Right lobe of liver (tissue), 6 donors: ENCODE measurements around the gene KDM4B. TPM values are rescaled to one million over a fixed set of nuclear protein-coding genes. Genes with fewer than 3 reads are reported as not detected.

ENCODE experiments used
- ATAC-seq, 4 donors: fragments of 200-7000 bp; cut with Tn5 transposase; one replicate each; pipeline ENCODE4 v1.9.1; 2020; ENCODE audit warnings: mild to moderate bottlenecking in 4 of 4, moderate library complexity in 4 of 4
- DNase-seq, 3 donors: peaks; one replicate each; pipeline ENCODE4 v3.0.0-alpha.2; 2020
- H3K27ac ChIP-seq, 3 donors: fragments of 200-600 bp; one replicate each; pipeline ENCODE4 v1.8.0; 2022
- H3K27me3 ChIP-seq, 2 donors: fragments of 200-600 bp; one replicate each; pipeline ENCODE4 v1.8.0; 2022
- H3K36me3 ChIP-seq, 4 donors: fragments of 200-600 bp; sonication (generic) in 1 of 4; one replicate each; pipeline versions ENCODE4 v1.5.1 to v1.8.0; 2017 to 2022; ENCODE audit warnings: control low read depth in 1 of 4
- H3K4me1 ChIP-seq, 4 donors: fragments of 200-600 bp; sonication (generic) in 1 of 4; one replicate each; pipeline versions ENCODE4 v1.5.1 to v1.8.0; 2017 to 2022; ENCODE audit warnings: control low read depth in 1 of 4
- H3K4me3 ChIP-seq, 3 donors: fragments of 200-600 bp; one replicate each; pipeline ENCODE4 v1.8.0; 2022
- H3K9me3 ChIP-seq, 4 donors: fragments of 200-600 bp; sonication (generic) in 1 of 4; one replicate each; pipeline versions ENCODE4 v1.5.1 to v1.8.0; 2017 to 2022; ENCODE audit warnings: control low read depth in 1 of 4
- POLR2A ChIP-seq: fragments of 450-650 bp; IDR thresholded peaks from one replicate; pipeline ENCODE4 v1.6.1; 2017; ENCODE audit warnings: antibody characterized with exemption, mild to moderate bottlenecking
- WGBS: methylation state at CpG from one replicate; pipeline ENCODE4 v1.1.6; 2018; ENCODE audit warnings: low coverage, low lambda C conversion rate; ENCODE audit not compliant: insufficient coverage; ENCODE audit errors: missing lambda C conversion rate; 5-methylcytosine and 5-hydroxymethylcytosine counted together
- intact Hi-C, 2 donors: fragments of 100-400 bp; cut with DNase I; formaldehyde crosslinking; loops; one replicate each; pipeline versions ENCODE4 v1.11.2 to v1.14.1; 2022
- total RNA-seq, 6 experiments: library from RNA; depleted of rRNA in 2 of 6; stranded (reverse); fragments of >200 nt in 2 of 6; fragmentation: NEBNext Ultra II Directional in 3 of 6; extraction: Animal tissue kit (Norgen Biotek cat#: 25700) in 3 of 6; gene quantifications; one replicate each; pipeline versions ENCODE4 v1.1.0 to v1.2.4, GENCODE V29; 2016 to 2023
- TF ChIP-seq, protein P1 (sequence below), 4 donors: fragments of 200-600 bp in 3 of 4; fragments of 450-650 bp in 1 of 4; IDR thresholded peaks; one replicate each; pipeline versions ENCODE4 v1.5.1 to v1.8.0; 2016 to 2022; ENCODE audit warnings: antibody characterized with exemption in 4 of 4, mild to moderate bottlenecking in 2 of 4
- donor health status: DM: no; HTN: yes; CAD: no.
- donor health status: DM: no; HTN: no; CAD: no.
- donor health status: DM: no; HTN: no; CAD: no.
- donor health status: DM: no; HTN: yes; CAD: no.
- donor health status: DM: no; HTN: yes; CAD: no.

KDM4B gene
- total RNA-seq, 6 experiments from 2014 or later, result 14.2 to 36.9 (median 29.1) TPM

DNA sequence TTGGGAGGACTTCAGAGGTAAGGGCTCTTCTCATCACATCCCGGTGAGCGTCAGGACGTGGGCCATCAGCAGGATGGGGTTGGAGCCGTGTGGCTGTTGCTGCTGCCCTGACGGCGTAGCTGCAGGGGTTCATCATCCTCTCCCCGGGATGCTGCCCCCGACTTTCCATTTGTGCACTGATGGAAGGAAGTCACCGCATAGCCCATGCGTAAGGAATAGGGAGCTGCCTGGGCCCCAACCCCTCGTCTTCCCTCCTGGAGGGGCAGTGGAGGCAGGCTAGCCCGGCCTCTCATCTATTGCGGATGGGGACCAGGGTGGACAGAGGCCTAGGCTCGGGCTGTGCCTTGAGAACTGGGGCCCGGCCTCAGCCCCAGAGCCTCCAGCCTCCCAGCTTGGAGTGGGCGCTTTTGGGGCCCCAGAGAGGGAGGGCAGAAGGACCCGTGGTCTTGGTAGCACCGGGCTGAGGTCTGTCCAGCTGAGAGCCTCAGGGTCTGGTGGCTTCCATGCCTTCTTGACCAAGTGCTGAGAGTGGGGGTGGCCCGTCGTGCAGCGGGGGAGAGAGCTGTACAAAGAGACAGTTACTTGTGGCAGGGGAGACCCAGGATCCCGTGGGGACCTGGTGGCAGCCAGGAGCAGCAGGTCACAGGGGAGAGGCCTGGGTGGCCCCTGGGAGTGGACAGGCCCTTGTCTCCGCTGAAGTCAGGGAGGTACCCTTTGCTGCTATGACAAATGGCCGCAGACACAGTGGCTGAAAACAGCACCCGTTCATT is 44.0 kb downstream of the KDM4B start:
- WGBS, result 88% methylated on average over 6 of the region's 25 CpGs
- peaks cover 0 to 10% (median 5%) of the 10 kb centered on the region in 4 donors for H3K36me3 ChIP-seq
- ATAC-seq (no peak), DNase-seq (no peak)
- H3K9me3 ChIP-seq, result no peaks in the 10 kb centered on the region
- intact Hi-C loops, result no loop called here
- H3K4me1 ChIP-seq, result peaks cover 0 to 29% (median 0%) of the 10 kb centered on the region in 4 donors
- no peaks in the 10 kb centered on the region for H3K27me3 ChIP-seq
- no peak overlapping the region for H3K27ac ChIP-seq
- TF ChIP-seq, protein P1, sequence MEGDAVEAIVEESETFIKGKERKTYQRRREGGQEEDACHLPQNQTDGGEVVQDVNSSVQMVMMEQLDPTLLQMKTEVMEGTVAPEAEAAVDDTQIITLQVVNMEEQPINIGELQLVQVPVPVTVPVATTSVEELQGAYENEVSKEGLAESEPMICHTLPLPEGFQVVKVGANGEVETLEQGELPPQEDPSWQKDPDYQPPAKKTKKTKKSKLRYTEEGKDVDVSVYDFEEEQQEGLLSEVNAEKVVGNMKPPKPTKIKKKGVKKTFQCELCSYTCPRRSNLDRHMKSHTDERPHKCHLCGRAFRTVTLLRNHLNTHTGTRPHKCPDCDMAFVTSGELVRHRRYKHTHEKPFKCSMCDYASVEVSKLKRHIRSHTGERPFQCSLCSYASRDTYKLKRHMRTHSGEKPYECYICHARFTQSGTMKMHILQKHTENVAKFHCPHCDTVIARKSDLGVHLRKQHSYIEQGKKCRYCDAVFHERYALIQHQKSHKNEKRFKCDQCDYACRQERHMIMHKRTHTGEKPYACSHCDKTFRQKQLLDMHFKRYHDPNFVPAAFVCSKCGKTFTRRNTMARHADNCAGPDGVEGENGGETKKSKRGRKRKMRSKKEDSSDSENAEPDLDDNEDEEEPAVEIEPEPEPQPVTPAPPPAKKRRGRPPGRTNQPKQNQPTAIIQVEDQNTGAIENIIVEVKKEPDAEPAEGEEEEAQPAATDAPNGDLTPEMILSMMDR (IDR thresholded peaks at IDR 0.05), result no peak
- TF ChIP-seq POLR2A, result no peak
- no peak overlapping the region for H3K4me3 ChIP-seq

DNA sequence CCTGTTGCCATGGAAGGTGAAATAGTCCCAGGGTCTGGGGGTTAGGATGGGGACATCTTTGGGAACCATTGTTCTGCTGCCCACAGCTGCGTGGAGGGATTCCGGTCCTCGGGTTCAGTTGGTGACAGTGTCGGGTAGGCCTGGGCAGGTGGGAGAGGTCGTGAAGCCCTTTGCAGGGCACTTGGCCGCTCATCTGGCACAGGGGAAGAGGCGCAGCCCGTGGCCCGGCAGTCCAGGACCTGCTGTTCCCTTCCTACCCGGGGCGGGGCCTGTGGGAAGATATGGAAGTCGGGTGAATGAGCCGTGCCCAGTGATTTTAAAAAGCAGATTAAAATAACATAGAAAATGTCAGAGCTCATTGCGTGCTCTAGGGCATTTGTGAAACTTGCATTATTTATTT is 44.8 kb downstream of the KDM4B start:
- DNase-seq (no peak), ATAC-seq (no peak)
- Histone ChIP-seq H3K27ac (no peak overlapping the region), H3K4me1 (peaks cover 0 to 23% (median 0%) of the 10 kb centered on the region in 4 donors), H3K27me3 (no peaks in the 10 kb centered on the region), H3K4me3 (no peak overlapping the region), H3K36me3 (peaks cover 0 to 13% (median 5%) of the 10 kb centered on the region in 4 donors), H3K9me3 (no peaks in the 10 kb centered on the region)
- TF ChIP-seq, protein P1 (IDR thresholded peaks at IDR 0.05), result no peak
- no peak for TF ChIP-seq POLR2A
- 88% methylated on average over 8 of the region's 14 CpGs for WGBS
- intact Hi-C loops, result no loop called here

DNA sequence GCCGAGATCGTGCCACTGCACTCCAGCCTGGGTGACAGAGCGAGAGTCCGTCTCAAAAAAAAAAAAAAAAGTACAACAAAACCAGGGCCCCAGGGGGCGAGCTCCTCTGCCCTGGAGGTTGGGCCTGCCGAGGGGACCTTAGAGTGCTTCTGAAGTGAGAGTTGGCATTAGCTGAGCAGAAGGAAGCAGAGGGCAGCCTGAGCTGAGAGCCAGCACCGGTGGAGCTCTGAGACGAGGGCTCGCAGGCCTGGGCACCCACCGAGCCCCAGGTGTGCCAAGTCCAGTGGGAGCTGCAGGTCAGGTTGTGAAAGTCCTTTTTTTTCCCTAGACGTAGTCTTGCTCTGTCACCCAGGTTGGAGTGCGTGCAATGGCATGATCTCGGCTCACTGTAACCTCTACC is 46.0 kb downstream of the KDM4B start:
- WGBS, result 97% methylated on average over 6 of the region's 13 CpGs
- Histone ChIP-seq H3K4me1 (peaks cover 0 to 11% (median 0%) of the 10 kb centered on the region in 4 donors), H3K9me3 (no peaks in the 10 kb centered on the region), H3K27ac (no peak overlapping the region), H3K36me3 (peaks cover 0 to 13% (median 6%) of the 10 kb centered on the region in 4 donors), H3K4me3 (no peak overlapping the region), H3K27me3 (no peaks in the 10 kb centered on the region)
- intact Hi-C loops, result no loop called here
- ATAC-seq (no peak), DNase-seq (no peak)
- TF ChIP-seq, protein P1 (IDR thresholded peaks at IDR 0.05), result no peak
- no peak for TF ChIP-seq POLR2A

DNA sequence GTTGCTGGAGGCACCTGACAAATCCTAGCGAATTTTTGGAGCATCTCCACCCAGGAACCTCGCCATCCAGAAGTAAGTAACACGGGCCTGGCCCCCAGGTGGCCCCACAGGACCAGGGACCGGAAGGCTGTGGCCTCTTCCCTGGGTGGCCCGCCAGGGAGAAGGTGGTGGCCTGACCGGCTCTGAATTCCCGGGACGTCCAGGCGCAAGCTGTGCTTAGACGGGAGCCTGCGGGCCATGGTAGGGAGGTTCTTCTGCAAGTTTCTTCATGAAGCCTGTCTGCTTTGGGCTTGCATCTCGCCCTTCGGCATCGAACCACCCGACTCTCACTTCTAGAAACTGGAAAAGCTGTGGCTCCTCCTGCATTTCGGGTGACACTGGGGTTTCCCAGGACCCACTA is 47.4 kb downstream of the KDM4B start:
- H3K27ac ChIP-seq, result no peak overlapping the region
- peaks cover 0 to 7% (median 0%) of the 10 kb centered on the region in 4 donors for H3K4me1 ChIP-seq
- DNase-seq (no peak), ATAC-seq (no peak)
- no peaks in the 10 kb centered on the region for H3K27me3 ChIP-seq
- intact Hi-C loops, result no loop called here
- H3K36me3 ChIP-seq, result peaks cover 0 to 13% (median 6%) of the 10 kb centered on the region in 4 donors
- no peak overlapping the region for H3K4me3 ChIP-seq
- 40% methylated on average over 2 of the region's 16 CpGs for WGBS
- no peaks in the 10 kb centered on the region for H3K9me3 ChIP-seq
- TF ChIP-seq POLR2A, result no peak
- TF ChIP-seq, protein P1 (IDR thresholded peaks at IDR 0.05), result no peak
